Neural progenitor cell (in vitro differentiated cells): ENCODE results near the gene MPHOSPH8. TPM values are rescaled to one million over a fixed set of nuclear protein-coding genes. Genes with fewer than 3 reads are reported as not detected.
"Not testable (repeated sequence)": the region's sequence is repeated elsewhere in the genome, so short reads cannot be mapped to it uniquely, and the experiment has no call there.

Source experiments
- DNase-seq: peaks from one replicate; pipeline ENCODE4 v3.0.0-alpha.2; 2016; ENCODE audit warnings: low spot score
- H2AFZ ChIP-seq: fragments of 200-600 bp; sonication (generic); replicated peaks from 2 replicates; pipeline ENCODE4 v1.6.1; 2016; ENCODE audit warnings: antibody characterized with exemption
- H3F3A ChIP-seq: fragments of 200-600 bp; sonication (generic); 2 replicates; pipeline ENCODE4 v1.6.1; 2016; ENCODE audit warnings: antibody characterized with exemption, low read depth
- H3K27ac ChIP-seq: fragments of 200-600 bp; sonication (generic); 2 replicates; pipeline ENCODE4 v1.5.1; 2016; ENCODE audit warnings: mild to moderate bottlenecking
- H3K27me3 ChIP-seq: fragments of 200-600 bp; sonication (generic); 2 replicates; pipeline ENCODE4 v1.6.1; 2016; ENCODE audit warnings: mild to moderate bottlenecking, moderate library complexity
- H3K36me3 ChIP-seq: fragments of 200-600 bp; sonication (generic); 2 replicates; pipeline ENCODE4 v1.5.1; 2016
- H3K4me1 ChIP-seq: fragments of 200-600 bp; sonication (generic); 2 replicates; pipeline ENCODE4 v1.6.1; 2016; ENCODE audit warnings: mixed run types
- H3K4me2 ChIP-seq: fragments of 200-600 bp; sonication (generic); 2 replicates; pipeline ENCODE4 v1.6.1; 2016
- H3K4me3 ChIP-seq: fragments of 200-600 bp; sonication (generic); 2 replicates; pipeline ENCODE4 v1.5.1; 2016
- H3K79me2 ChIP-seq: fragments of 200-600 bp; sonication (generic); 2 replicates; pipeline ENCODE4 v1.6.1; 2016; ENCODE audit warnings: low read depth
- H3K9ac ChIP-seq: fragments of 200-600 bp; sonication (generic); 2 replicates; pipeline ENCODE4 v1.6.1; 2016
- H3K9me3 ChIP-seq: fragments of 200-600 bp; sonication (generic); 2 replicates; pipeline ENCODE4 v1.5.1; 2016; ENCODE audit warnings: low read depth
- H4K20me1 ChIP-seq: fragments of 200-600 bp; sonication (generic); 2 replicates; pipeline ENCODE4 v1.6.1; 2016; ENCODE audit warnings: low read depth
- H3K27ac Mint-ChIP-seq: 3 replicates; pipeline ENCODE4 v1.8.0; 2021; ENCODE audit warnings: mixed read lengths
- H3K27me3 Mint-ChIP-seq: 2 replicates; pipeline ENCODE4 v1.8.0; 2022; ENCODE audit warnings: low read depth, mild to moderate bottlenecking, inconsistent platforms, moderate library complexity, mixed read lengths; ENCODE audit not compliant: insufficient read depth
- H3K36me3 Mint-ChIP-seq: 3 replicates; pipeline ENCODE4 v1.8.0; 2021; ENCODE audit warnings: mixed read lengths
- H3K4me1 Mint-ChIP-seq: 3 replicates; pipeline ENCODE4 v1.8.0; 2021; ENCODE audit warnings: mixed read lengths
- H3K4me3 Mint-ChIP-seq: 3 replicates; pipeline ENCODE4 v1.8.0; 2021; ENCODE audit warnings: mild to moderate bottlenecking, moderate library complexity, mixed read lengths
- H3K9me3 Mint-ChIP-seq: 3 replicates; pipeline ENCODE4 v1.8.0; 2020; ENCODE audit warnings: mixed read lengths
- CTCF ChIP-seq: fragments of 200-600 bp; sonication (generic); IDR thresholded peaks from 2 replicates; pipeline ENCODE4 v1.5.1; 2017; ENCODE audit warnings: antibody characterized with exemption, mild to moderate bottlenecking
- EZH2 ChIP-seq: fragments of 200-600 bp; sonication (generic); IDR thresholded peaks from 2 replicates; pipeline ENCODE4 v1.6.1; 2017; ENCODE audit warnings: antibody characterized with exemption, mild to moderate bottlenecking, moderate library complexity
- EZH2phosphoT487 ChIP-seq: fragments of 200-600 bp; sonication (generic); IDR thresholded peaks from 2 replicates; pipeline ENCODE4 v1.6.1; 2017; ENCODE audit warnings: antibody characterized with exemption
- total RNA-seq: library from RNA; depleted of rRNA; stranded (reverse); fragments of >200 nt; gene quantifications from 2 replicates; pipeline ENCODE4 v1.2.3, GENCODE V29; 2015; ENCODE audit warnings: low replicate concordance

The MPHOSPH8 gene
- total RNA-seq, 1 donor from 2014 or later: 6.4 TPM

- Histone ChIP-seq H3K27me3 (no peaks in the 10 kb centered on the region), H3K4me1 (peaks cover 16% of the 10 kb centered on the region), H4K20me1 (peaks cover 15% of the 10 kb centered on the region), H3K79me2 (peaks cover 67% of the 10 kb centered on the region), H3K36me3 (peaks cover 9% of the 10 kb centered on the region), H2AFZ (no peak overlapping the region), H3K27ac (no peak overlapping the region), H3K9me3 (no peaks in the 10 kb centered on the region), H3K4me2 (no peak overlapping the region), H3K4me3 (no peak overlapping the region), H3K9ac (no peak overlapping the region), H3F3A (peaks cover 15% of the 10 kb centered on the region)
- Mint-ChIP-seq H3K9me3 (peaks cover 2% of the 10 kb centered on the region), H3K27me3 (peaks cover 3% of the 10 kb centered on the region), H3K27ac (no peak overlapping the region), H3K4me1 (peaks cover 4% of the 10 kb centered on the region), H3K4me3 (no peak overlapping the region), H3K36me3 (peaks cover 22% of the 10 kb centered on the region)
- no peak for DNase-seq
- TF ChIP-seq CTCF (no peak), EZH2phosphoT487 (no peak), EZH2 (no peak)
Observed at GRCh38 chr13:19695428-19695827, 62.0 kb downstream of the MPHOSPH8 start.

- Mint-ChIP-seq H3K27ac (no peak overlapping the region), H3K36me3 (peaks cover 18% of the 10 kb centered on the region), H3K4me1 (peaks cover 4% of the 10 kb centered on the region), H3K4me3 (no peak overlapping the region), H3K27me3 (peaks cover 3% of the 10 kb centered on the region), H3K9me3 (peaks cover 2% of the 10 kb centered on the region)
- Histone ChIP-seq H3K27me3 (no peaks in the 10 kb centered on the region), H3F3A (peaks cover 15% of the 10 kb centered on the region), H3K79me2 (peaks cover 68% of the 10 kb centered on the region), H3K4me2 (peak overlapping the region; percentile 42), H2AFZ (no peak overlapping the region), H3K9me3 (no peaks in the 10 kb centered on the region), H3K36me3 (peaks cover 9% of the 10 kb centered on the region), H4K20me1 (peaks cover 15% of the 10 kb centered on the region), H3K4me3 (no peak overlapping the region), H3K9ac (no peak overlapping the region), H3K27ac (no peak overlapping the region), H3K4me1 (peaks cover 16% of the 10 kb centered on the region)
- peak; percentile 28 for DNase-seq
- TF ChIP-seq EZH2 (no peak), CTCF (no peak), EZH2phosphoT487 (no peak)
Observed at GRCh38 chr13:19695829-19696228, 62.4 kb downstream of the MPHOSPH8 start.

- H2AFZ ChIP-seq, H3K4me3 ChIP-seq: not testable (repeated sequence)
Observed at GRCh38 chr13:19700963-19701362, 67.5 kb downstream of the MPHOSPH8 start.

GRCh38 chr13:19701619-19702018 is 68.2 kb downstream of the MPHOSPH8 start:
- H3K36me3 Mint-ChIP-seq, H3K4me1 ChIP-seq, H3K4me1 Mint-ChIP-seq, H3K36me3 ChIP-seq, H3K27me3 ChIP-seq, H3K27ac ChIP-seq, H3K9me3 ChIP-seq, H3K9me3 Mint-ChIP-seq, H3K27me3 Mint-ChIP-seq, H3K27ac Mint-ChIP-seq, DNase-seq, H3K4me3 ChIP-seq, H3K9ac ChIP-seq, H3K4me2 ChIP-seq, H3K4me3 Mint-ChIP-seq, H2AFZ ChIP-seq: not testable (repeated sequence)
- Histone ChIP-seq H3F3A (peaks cover 15% of the 10 kb centered on the region), H3K79me2 (peaks cover 40% of the 10 kb centered on the region), H4K20me1 (peaks cover 15% of the 10 kb centered on the region)

More at GRCh38 chr13:19700963-19701362, 67.5 kb downstream of the MPHOSPH8 start:
- not testable (repeated sequence) for H3K4me3 Mint-ChIP-seq, H3K4me1 Mint-ChIP-seq, H3K27me3 ChIP-seq, H3K9me3 Mint-ChIP-seq, H3K9me3 ChIP-seq, H3K4me2 ChIP-seq, H3K9ac ChIP-seq, H3K27me3 Mint-ChIP-seq, H3K36me3 Mint-ChIP-seq, H3K27ac ChIP-seq, H3K27ac Mint-ChIP-seq, H3K36me3 ChIP-seq, DNase-seq
- H3F3A ChIP-seq: peaks cover 15% of the 10 kb centered on the region
- H3K4me1 ChIP-seq: peaks cover 12% of the 10 kb centered on the region
- peaks cover 45% of the 10 kb centered on the region for H3K79me2 ChIP-seq
- peaks cover 15% of the 10 kb centered on the region for H4K20me1 ChIP-seq

GRCh38 chr13:19704256-19704655 is 70.8 kb downstream of the MPHOSPH8 start:
- not testable (repeated sequence) for H3K27ac Mint-ChIP-seq, DNase-seq, H3K4me3 ChIP-seq, H3K27ac ChIP-seq, H3K4me3 Mint-ChIP-seq, H3K27me3 ChIP-seq, H3F3A ChIP-seq, H4K20me1 ChIP-seq, H3K9ac ChIP-seq, H3K9me3 Mint-ChIP-seq, H2AFZ ChIP-seq, H3K36me3 Mint-ChIP-seq, H3K4me2 ChIP-seq, H3K27me3 Mint-ChIP-seq, H3K36me3 ChIP-seq, H3K9me3 ChIP-seq, H3K4me1 Mint-ChIP-seq, H3K4me1 ChIP-seq
- H3K79me2 ChIP-seq: peaks cover 25% of the 10 kb centered on the region

GRCh38 chr13:19709039-19709438 is 75.6 kb downstream of the MPHOSPH8 start:
- H3K4me1 ChIP-seq, H3K9me3 Mint-ChIP-seq, H4K20me1 ChIP-seq, H3K4me2 ChIP-seq, H3K4me3 Mint-ChIP-seq, DNase-seq, H3K4me1 Mint-ChIP-seq, H3K27me3 Mint-ChIP-seq, H3K9ac ChIP-seq, H2AFZ ChIP-seq, H3K9me3 ChIP-seq, H3K36me3 ChIP-seq, H3K27ac Mint-ChIP-seq, H3K27me3 ChIP-seq, H3K36me3 Mint-ChIP-seq, H3K4me3 ChIP-seq, H3K27ac ChIP-seq, H3F3A ChIP-seq: not testable (repeated sequence)
- H3K79me2 ChIP-seq: peaks cover 33% of the 10 kb centered on the region

GRCh38 chr13:19709782-19710181 is 76.3 kb downstream of the MPHOSPH8 start:
- H3K4me1 Mint-ChIP-seq, H3K4me2 ChIP-seq, H3K27me3 Mint-ChIP-seq, H3K4me3 Mint-ChIP-seq, H3F3A ChIP-seq, H2AFZ ChIP-seq, H3K9me3 Mint-ChIP-seq, H3K9ac ChIP-seq, H3K27ac ChIP-seq, H3K27ac Mint-ChIP-seq, DNase-seq, H3K27me3 ChIP-seq, H3K36me3 ChIP-seq, H3K36me3 Mint-ChIP-seq, H3K4me1 ChIP-seq, H3K9me3 ChIP-seq, H4K20me1 ChIP-seq, H3K4me3 ChIP-seq: not testable (repeated sequence)
- H3K79me2 ChIP-seq: peaks cover 36% of the 10 kb centered on the region
